IPS DF 6.9 (cell line): ENCODE data around the gene BCL11B.
"Not testable (repeated sequence)": the region's sequence is repeated elsewhere in the genome, so short reads cannot be mapped to it uniquely, and the experiment has no call there.

ENCODE experiments used
- DNase-seq: peaks from one replicate; pipeline ENCODE4 v3.0.0-alpha.2; 2013; ENCODE audit warnings: low read depth, low spot score
- H3K27ac ChIP-seq: one replicate; pipeline ENCODE4 v1.5.1; 2013; ENCODE audit warnings: low read length, control low read depth
- H3K27me3 ChIP-seq: 2 replicates; pipeline ENCODE4 v1.6.1; 2013; ENCODE audit warnings: mild to moderate bottlenecking, low read length; ENCODE audit not compliant: control insufficient read depth, insufficient read depth
- H3K36me3 ChIP-seq: 2 replicates; pipeline ENCODE4 v1.6.1; 2013; ENCODE audit warnings: low read length; ENCODE audit not compliant: control insufficient read depth, insufficient read depth
- H3K4me1 ChIP-seq: 2 replicates; pipeline ENCODE4 v1.6.1; 2013; ENCODE audit warnings: low read length; ENCODE audit not compliant: control insufficient read depth, insufficient read depth
- H3K4me3 ChIP-seq: 2 replicates; pipeline ENCODE4 v1.5.1; 2013; ENCODE audit warnings: mild to moderate bottlenecking, low read length
- H3K9me3 ChIP-seq: 2 replicates; pipeline ENCODE4 v1.6.1; 2013; ENCODE audit warnings: low read length, inconsistent platforms; ENCODE audit not compliant: control insufficient read depth, insufficient read depth
- WGBS: extraction: QIAGEN DNeasy Blood & Tissue Kit; methylation state at CpG from one replicate; pipeline ENCODE4 v1.1.7; 2013; ENCODE audit warnings: mixed read lengths, missing lambda C conversion rate; ENCODE audit not compliant: insufficient read length, insufficient coverage; 5-methylcytosine and 5-hydroxymethylcytosine counted together

BCL11B gene

DNA sequence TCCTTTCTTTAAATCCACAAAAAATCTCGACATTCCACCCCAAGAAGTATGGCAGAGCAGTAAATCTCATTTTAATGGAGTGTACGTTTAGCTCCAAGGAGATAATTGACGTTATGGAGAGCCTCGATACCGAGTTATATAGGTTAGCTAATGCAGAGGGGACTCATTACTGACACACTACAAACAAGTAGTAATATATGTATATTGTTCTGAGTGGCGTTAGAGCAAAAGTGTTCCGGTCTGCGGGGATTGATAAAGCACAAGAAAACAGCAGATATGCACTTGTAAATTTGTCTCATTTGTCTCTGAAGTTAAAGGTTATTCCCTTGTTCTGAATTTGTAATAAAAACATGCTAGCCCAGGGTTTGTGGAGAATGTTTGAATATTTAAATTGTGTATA is 84.1 kb downstream of the BCL11B start:
- DNase-seq = no peak
- H3K4me3 ChIP-seq = no peak overlapping the region
- no peaks in the 10 kb centered on the region for H3K36me3 ChIP-seq
- peaks cover 2% of the 10 kb centered on the region; the same call in 1 of the 2 replicates for H3K4me1 ChIP-seq
- H3K27ac ChIP-seq = no peak overlapping the region
- H3K27me3 ChIP-seq = no peaks in the 10 kb centered on the region
- no peaks in the 10 kb centered on the region for H3K9me3 ChIP-seq
- WGBS = no CpG with 5 or more reads among the region's 8 CpGs

DNA sequence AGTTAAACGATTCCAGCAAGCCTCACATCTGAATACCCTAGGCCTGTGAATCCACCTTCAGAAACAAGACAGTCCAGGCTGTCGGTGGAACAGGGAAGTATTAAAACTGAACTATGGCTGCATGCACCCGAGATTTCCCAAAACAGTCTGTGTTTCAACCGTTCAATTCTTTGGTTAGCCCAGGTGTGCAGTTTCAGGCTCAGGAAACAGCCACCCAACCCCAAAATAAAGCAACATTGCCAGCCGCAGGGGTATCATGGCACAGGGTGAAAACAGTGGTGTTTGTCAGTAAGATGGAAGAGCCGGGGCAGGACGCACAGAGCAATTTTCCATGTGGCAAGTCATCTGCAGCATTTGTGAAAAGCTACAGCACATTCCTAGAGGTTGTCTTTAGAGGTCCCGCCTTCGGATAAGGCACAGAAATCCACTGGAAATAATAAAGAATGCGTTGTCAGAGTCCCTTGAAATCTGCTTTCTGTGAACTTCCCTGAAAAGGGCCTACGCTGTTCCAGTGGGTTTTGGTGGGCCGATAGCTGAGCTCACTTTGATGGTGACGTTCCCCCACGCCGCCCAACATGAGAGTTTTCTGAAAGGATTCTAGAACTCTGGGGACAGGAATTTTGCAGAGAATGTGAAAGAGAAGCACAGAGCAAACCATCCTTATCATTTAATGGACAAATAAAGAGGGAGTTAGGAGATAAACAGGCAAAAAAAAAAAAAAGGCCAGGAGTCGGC is 84.9 kb downstream of the BCL11B start:
- H3K4me3 ChIP-seq = no peak overlapping the region
- no peaks in the 10 kb centered on the region for H3K9me3 ChIP-seq
- no peaks in the 10 kb centered on the region for H3K36me3 ChIP-seq
- H3K27ac ChIP-seq = no peak overlapping the region
- no peaks in the 10 kb centered on the region for H3K4me1 ChIP-seq
- DNase-seq = no peak
- WGBS = no CpG with 5 or more reads among the region's 16 CpGs
- no peaks in the 10 kb centered on the region for H3K27me3 ChIP-seq

DNA sequence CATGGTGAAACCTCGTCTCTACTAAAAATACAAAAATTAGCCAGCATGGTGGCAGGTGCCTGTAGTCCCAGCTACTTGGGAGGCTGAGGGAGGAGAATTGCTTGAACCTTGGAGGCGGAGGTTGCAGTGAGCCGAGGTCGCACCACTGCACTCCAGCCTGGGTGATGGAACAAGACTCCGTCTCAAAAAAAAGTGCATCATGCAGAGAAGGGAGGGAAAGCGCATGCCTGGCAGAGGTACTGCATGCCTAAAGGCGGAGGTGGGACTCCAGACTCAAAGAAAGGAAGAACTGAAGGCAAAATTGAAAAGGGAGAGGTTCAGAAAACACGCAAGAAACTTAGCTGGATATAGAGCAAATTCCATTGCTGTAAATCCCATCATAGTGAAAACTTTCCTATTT is 85.7 kb downstream of the BCL11B start:
- not testable (repeated sequence) for H3K27ac ChIP-seq, H3K36me3 ChIP-seq, H3K4me1 ChIP-seq, H3K27me3 ChIP-seq, DNase-seq, H3K4me3 ChIP-seq, H3K9me3 ChIP-seq
- no CpG with 5 or more reads among the region's 8 CpGs for WGBS

DNA sequence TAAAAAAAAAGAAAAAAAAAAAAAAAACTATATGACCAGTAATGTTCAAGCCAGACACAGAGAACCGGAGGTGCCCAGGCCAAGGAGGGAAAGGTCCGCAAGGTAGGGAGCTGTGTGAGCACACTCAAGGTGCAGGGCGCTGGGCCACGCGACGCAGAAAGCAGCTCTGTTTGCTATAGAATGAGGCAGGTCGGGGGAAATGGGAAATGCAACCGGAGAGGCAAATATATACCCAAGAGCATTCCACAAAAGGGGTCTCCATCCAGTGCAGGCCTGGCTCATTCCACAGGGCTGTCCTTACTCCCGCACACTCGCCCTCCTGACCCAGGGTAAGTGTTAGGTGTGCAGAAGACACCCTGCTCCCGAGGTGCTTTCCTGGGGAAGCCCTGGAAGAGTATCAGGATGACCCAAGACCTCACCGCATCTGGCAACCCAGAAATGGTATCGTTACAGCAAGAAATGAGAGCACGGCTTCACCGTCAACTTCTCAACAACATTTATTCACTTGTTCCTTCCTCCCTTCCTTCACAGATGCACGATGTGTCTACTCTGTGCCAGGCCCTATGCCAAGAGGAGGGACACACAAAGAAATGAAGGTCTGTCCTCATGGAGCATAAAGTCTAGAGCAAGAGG is 86.4 kb downstream of the BCL11B start:
- no peaks in the 10 kb centered on the region for H3K9me3 ChIP-seq
- no peaks in the 10 kb centered on the region for H3K36me3 ChIP-seq
- H3K27me3 ChIP-seq = no peaks in the 10 kb centered on the region
- no CpG with 5 or more reads among the region's 16 CpGs for WGBS
- no peaks in the 10 kb centered on the region for H3K4me1 ChIP-seq
- DNase-seq = no peak
- H3K4me3 ChIP-seq = no peak overlapping the region
- no peak overlapping the region for H3K27ac ChIP-seq

DNA sequence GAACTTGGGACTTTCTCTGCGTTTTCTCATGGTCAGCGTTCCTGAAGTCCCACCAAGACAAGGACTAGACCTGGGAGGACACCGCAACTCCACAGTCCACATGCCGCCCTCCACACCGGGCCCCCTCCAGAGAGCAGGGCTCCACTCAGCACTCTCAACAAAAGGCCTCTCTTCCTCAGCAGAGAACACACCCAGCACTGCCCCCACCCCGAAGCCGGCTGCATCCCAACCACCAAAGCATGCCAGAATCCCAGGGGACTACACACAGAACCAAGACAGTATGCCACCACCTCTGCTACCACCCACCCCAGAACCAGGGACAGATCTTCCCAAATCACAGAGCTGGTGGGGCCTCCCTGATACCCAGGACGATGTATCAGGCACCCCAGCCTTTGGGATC is 88.3 kb downstream of the BCL11B start:
- Histone ChIP-seq H3K27ac (no peak overlapping the region), H3K36me3 (no peaks in the 10 kb centered on the region), H3K27me3 (no peaks in the 10 kb centered on the region), H3K4me1 (no peaks in the 10 kb centered on the region), H3K4me3 (no peak overlapping the region), H3K9me3 (no peaks in the 10 kb centered on the region)
- WGBS = no CpG with 5 or more reads among the region's 8 CpGs
- no peak for DNase-seq

DNA sequence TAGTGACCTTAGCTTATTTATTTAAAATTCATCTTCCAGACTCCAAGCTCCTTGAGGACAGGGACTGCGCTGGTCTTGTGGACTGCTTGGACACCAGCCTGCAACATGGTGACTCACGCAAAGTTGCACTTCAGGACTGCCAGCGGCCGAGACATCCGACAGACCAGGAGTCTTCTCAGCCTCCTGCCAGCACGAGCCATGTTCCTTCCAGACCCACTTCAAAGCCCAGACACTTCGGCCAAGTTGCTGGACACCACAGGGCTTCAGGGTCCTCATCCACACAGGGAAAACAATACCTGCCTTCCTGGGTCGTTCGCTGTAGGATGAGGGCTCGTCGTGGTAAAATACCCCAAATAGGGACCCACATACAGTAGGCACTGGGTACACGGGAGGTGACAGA is 88.7 kb downstream of the BCL11B start:
- no peak overlapping the region for H3K27ac ChIP-seq
- no peak for DNase-seq
- no peaks in the 10 kb centered on the region for H3K27me3 ChIP-seq
- H3K4me3 ChIP-seq = no peak overlapping the region
- no peaks in the 10 kb centered on the region for H3K4me1 ChIP-seq
- no peaks in the 10 kb centered on the region for H3K9me3 ChIP-seq
- WGBS = no CpG with 5 or more reads among the region's 12 CpGs
- no peaks in the 10 kb centered on the region for H3K36me3 ChIP-seq

DNA sequence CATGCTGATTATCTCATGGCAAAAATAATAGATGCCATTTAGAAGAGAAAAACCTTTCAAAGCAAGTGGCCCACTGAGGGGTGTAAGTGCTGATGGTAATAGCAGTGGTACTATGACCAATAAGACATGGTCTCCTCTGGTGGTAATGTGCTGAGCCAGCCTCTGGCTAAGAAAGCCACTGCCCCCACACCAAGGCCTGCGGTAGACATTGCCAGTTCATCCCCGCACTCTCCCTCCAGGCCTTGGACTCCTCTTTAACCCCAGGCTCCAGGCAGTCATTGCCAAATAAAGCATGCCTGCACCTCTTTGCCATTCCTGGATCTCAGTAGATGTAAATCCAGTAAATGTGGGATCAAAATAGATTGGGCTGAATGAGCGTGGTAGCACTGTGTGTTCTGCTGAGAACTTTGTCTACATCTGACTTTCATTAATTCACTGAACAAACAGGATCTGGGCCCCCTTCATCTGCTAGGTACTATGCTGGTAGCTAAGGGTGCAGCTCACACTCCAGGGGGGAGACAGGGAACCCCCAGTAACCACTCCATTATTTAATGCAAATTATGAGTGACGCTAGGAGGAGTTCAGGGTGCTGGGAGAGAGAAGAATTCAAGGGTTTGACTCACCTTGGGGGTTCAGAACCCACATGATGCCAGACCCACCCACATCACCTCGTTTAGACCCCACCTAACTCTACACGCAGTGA is 89.3 kb downstream of the BCL11B start:
- H3K27me3 ChIP-seq = no peaks in the 10 kb centered on the region
- H3K4me1 ChIP-seq = no peaks in the 10 kb centered on the region
- H3K36me3 ChIP-seq = no peaks in the 10 kb centered on the region
- no peaks in the 10 kb centered on the region for H3K9me3 ChIP-seq
- H3K4me3 ChIP-seq = no peak overlapping the region
- no peak for DNase-seq
- H3K27ac ChIP-seq = no peak overlapping the region
- WGBS = no CpG with 5 or more reads among the region's 6 CpGs

DNA sequence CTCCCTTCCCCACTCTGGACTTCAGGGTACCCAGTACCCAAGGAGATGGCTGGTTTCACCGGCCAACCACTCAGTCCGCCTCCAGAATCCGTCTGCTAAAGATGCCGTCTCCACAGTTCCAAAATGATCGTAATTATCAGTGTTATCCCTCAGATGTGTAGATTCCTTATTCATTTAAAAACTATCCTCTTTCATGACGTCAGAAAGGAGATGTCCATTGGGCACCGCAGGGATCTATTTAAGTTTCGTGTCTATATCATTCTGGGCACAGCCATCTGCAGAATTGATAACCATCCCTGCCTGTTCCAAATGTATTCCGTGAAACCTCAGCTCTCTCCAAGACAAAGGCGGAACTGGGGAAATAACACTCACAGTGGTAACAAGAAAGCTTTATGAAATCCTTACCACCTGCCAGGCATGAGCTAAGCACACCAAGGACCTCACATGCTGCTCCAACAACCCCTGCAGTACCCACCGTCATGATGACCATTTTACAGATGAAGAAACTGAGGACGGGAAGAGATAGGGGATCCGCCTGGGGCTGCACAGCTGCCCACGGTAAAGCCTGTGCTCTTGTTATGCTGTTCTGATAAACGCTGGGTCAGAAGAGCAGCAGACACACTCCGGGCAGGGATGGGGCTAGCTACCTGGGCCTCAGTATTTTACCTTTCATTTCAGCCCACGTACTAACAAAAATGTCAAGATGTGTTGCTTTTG is 90.0 kb downstream of the BCL11B start:
- H3K9me3 ChIP-seq = no peaks in the 10 kb centered on the region
- no peak for DNase-seq
- H3K4me3 ChIP-seq = no peak overlapping the region
- no peaks in the 10 kb centered on the region for H3K27me3 ChIP-seq
- no peak overlapping the region for H3K27ac ChIP-seq
- H3K36me3 ChIP-seq = no peaks in the 10 kb centered on the region
- H3K4me1 ChIP-seq = no peaks in the 10 kb centered on the region
- WGBS = no CpG with 5 or more reads among the region's 17 CpGs

DNA sequence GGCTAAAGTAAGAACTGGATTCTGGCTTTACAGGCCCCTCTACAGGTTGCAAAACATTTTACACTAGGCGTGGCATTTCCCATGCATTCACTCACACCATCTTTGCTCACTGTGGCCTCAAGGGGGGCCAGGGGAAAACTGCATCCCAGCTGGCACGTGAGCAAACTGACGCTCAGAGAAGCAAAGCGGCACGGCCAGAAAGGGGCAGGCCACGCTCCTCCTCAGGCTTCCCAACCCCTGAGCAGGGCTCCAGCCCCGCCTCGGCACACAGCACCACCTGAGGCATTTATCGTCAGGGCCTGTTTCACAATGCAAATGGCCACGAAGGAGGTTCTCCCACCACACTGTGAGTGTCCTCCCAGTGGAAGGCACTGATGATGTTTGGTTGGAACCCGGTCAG is 90.8 kb downstream of the BCL11B start:
- no peaks in the 10 kb centered on the region for H3K9me3 ChIP-seq
- no peaks in the 10 kb centered on the region for H3K4me1 ChIP-seq
- no peak overlapping the region for H3K4me3 ChIP-seq
- no peaks in the 10 kb centered on the region for H3K27me3 ChIP-seq
- WGBS = no CpG with 5 or more reads among the region's 11 CpGs
- H3K36me3 ChIP-seq = no peaks in the 10 kb centered on the region
- DNase-seq = no peak
- no peak overlapping the region for H3K27ac ChIP-seq

DNA sequence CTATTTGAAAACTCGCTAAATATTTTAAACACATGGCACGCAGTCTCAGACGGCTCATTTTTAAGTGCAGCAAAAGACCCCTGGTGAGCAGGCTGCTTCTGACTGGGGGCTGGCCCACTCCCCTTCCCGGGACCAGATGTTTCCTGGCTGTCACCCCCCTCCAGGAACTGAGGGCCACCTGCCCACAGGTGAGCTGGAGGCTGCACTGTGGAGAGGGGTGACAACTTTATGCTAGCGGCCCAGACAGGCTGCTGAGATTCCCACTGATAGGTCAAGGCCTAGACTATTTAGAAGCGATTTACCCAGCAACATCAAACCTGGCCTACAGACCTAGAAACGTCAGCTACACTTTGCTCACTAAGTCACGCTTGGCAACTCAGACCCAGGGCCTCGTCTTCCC is 92.1 kb downstream of the BCL11B start:
- whole genome bisulfite sequencing = no CpG with 5 or more reads among the region's 9 CpGs
- Histone ChIP-seq H3K4me1 (no peaks in the 10 kb centered on the region), H3K4me3 (no peak overlapping the region), H3K9me3 (no peaks in the 10 kb centered on the region), H3K36me3 (peaks cover 10% of the 10 kb centered on the region; the same call in 1 of the 2 replicates), H3K27ac (no peak overlapping the region), H3K27me3 (no peaks in the 10 kb centered on the region)
- no peak for DNase-seq
